NCI-H1092 (cell line): ENCODE data around the gene CRMP1.
A peak's percentile ranks its signal among the peaks of the same experiment; 100 is the strongest.

Experiments used
- DNase-seq: peaks from one replicate; lab custom pipeline; 2025; lab: John Stamatoyannopoulos, UW

CRMP1 gene

GRCh38 chr4:5893004-5893580 is at the start of gene CRMP1:
Gene CRMP1 (minus strand): TSS chr4:5893086. CDS start chr4:5892969, 117 bp downstream.
- DNase-seq: peak; percentile 69

GRCh38 chr4:5941601-5942000 is 48.7 kb upstream of the CRMP1 start:
- no peak for DNase-seq

GRCh38 chr4:5940470-5941203 is 47.8 kb upstream of the CRMP1 start:
- peak; percentile 9 for DNase-seq

- no peak for DNase-seq
Observed at GRCh38 chr4:5933996-5934831, 41.3 kb upstream of the CRMP1 start.

GRCh38 chr4:5933116-5933515 is 40.2 kb upstream of the CRMP1 start:
- peak; percentile 29 for DNase-seq

GRCh38 chr4:5932035-5932568 is 39.2 kb upstream of the CRMP1 start:
- peak; percentile 84 for DNase-seq

- DNase-seq: no peak
Observed at GRCh38 chr4:5931526-5931925, 38.6 kb upstream of the CRMP1 start.

- no peak for DNase-seq
Observed at GRCh38 chr4:5930876-5931275, 38.0 kb upstream of the CRMP1 start.

- no peak for DNase-seq
Observed at GRCh38 chr4:5930456-5930855, 37.6 kb upstream of the CRMP1 start.

GRCh38 chr4:5928844-5929420 is 36.0 kb upstream of the CRMP1 start:
- DNase-seq: no peak

GRCh38 chr4:5928274-5928673 is 35.4 kb upstream of the CRMP1 start:
- DNase-seq: no peak

GRCh38 chr4:5927747-5928146 is 34.9 kb upstream of the CRMP1 start:
- no peak for DNase-seq

- DNase-seq: no peak
Observed at GRCh38 chr4:5927116-5927515, 34.2 kb upstream of the CRMP1 start.

GRCh38 chr4:5926598-5926997 is 33.7 kb upstream of the CRMP1 start:
- DNase-seq: no peak

GRCh38 chr4:5925419-5926200 is 32.7 kb upstream of the CRMP1 start:
- no peak for DNase-seq

- no peak for DNase-seq
Observed at GRCh38 chr4:5924461-5925125, 31.7 kb upstream of the CRMP1 start.

GRCh38 chr4:5923376-5923775 is 30.5 kb upstream of the CRMP1 start:
- DNase-seq: no peak

- DNase-seq: no peak
Observed at GRCh38 chr4:5922556-5922955, 29.7 kb upstream of the CRMP1 start.

GRCh38 chr4:5921981-5922380 is 29.1 kb upstream of the CRMP1 start:
- DNase-seq: no peak

- no peak for DNase-seq
Observed at GRCh38 chr4:5921101-5921980, 28.5 kb upstream of the CRMP1 start.
